ENCODE results near the gene PIH1D1.

The PIH1D1 gene

GRCh38 chr19:49443366-49444099 is 8.1 kb downstream of the PIH1D1 start:
- Histone ChIP-seq H3K4me1 (ENCODE audit: control insufficient read depth in 1 of 2, insufficient read depth in 2 of 2, low read length in 2 of 2) (peaks cover 0 to 5% of the 10 kb centered on the region in 2 donors), H3K27ac (ENCODE audit: low read depth, low read length) (peak overlapping the region; percentile 66), H3K9me3 (ENCODE audit: control insufficient read depth in 1 of 2, low read length in 2 of 2) (no peaks in the 10 kb centered on the region), H3K4me3 (ENCODE audit: low read depth in 1 of 2, low read length in 2 of 2) (peak overlapping the region; percentile 79 to 84), H3K9ac (ENCODE audit: low read depth in 1 of 2, low read length in 2 of 2) (peak overlapping the region in 1 of 2 donors; percentile 84), H3K27me3 (ENCODE audit: control insufficient read depth in 1 of 2, insufficient read depth in 2 of 2, low read length in 2 of 2) (peaks cover 24 to 35% of the 10 kb centered on the region in 2 donors), H3K36me3 (ENCODE audit: control insufficient read depth in 1 of 2, insufficient read depth in 2 of 2, low read length in 2 of 2) (peaks cover 0 to 6% of the 10 kb centered on the region in 2 donors)

GRCh38 chr19:49442771-49443365 is 8.7 kb downstream of the PIH1D1 start:
- Histone ChIP-seq H3K36me3 (ENCODE audit: control insufficient read depth in 1 of 2, insufficient read depth in 2 of 2, low read length in 2 of 2) (no peaks in the 10 kb centered on the region), H3K9me3 (ENCODE audit: control insufficient read depth in 1 of 2, low read length in 2 of 2) (no peaks in the 10 kb centered on the region), H3K9ac (ENCODE audit: low read depth in 1 of 2, low read length in 2 of 2) (peak overlapping the region in 1 of 2 donors; percentile 84), H3K27me3 (ENCODE audit: control insufficient read depth in 1 of 2, insufficient read depth in 2 of 2, low read length in 2 of 2) (peaks cover 30 to 41% of the 10 kb centered on the region in 2 donors), H3K4me1 (ENCODE audit: control insufficient read depth in 1 of 2, insufficient read depth in 2 of 2, low read length in 2 of 2) (peaks cover 0 to 5% of the 10 kb centered on the region in 2 donors), H3K4me3 (ENCODE audit: low read depth in 1 of 2, low read length in 2 of 2) (peak overlapping the region; percentile 79 to 84), H3K27ac (ENCODE audit: low read depth, low read length) (peak overlapping the region; percentile 66)

- Histone ChIP-seq H3K27me3 (ENCODE audit: control insufficient read depth in 1 of 2, insufficient read depth in 2 of 2, low read length in 2 of 2) (peaks cover 35 to 45% of the 10 kb centered on the region in 2 donors), H3K27ac (ENCODE audit: low read depth, low read length) (no peak overlapping the region), H3K4me1 (ENCODE audit: control insufficient read depth in 1 of 2, insufficient read depth in 2 of 2, low read length in 2 of 2) (peaks cover 0 to 5% of the 10 kb centered on the region in 2 donors), H3K9me3 (ENCODE audit: control insufficient read depth in 1 of 2, low read length in 2 of 2) (no peaks in the 10 kb centered on the region), H3K4me3 (ENCODE audit: low read depth in 1 of 2, low read length in 2 of 2) (peak overlapping the region in 1 of 2 donors; percentile 79), H3K9ac (ENCODE audit: low read depth in 1 of 2, low read length in 2 of 2) (no peak overlapping the region), H3K36me3 (ENCODE audit: control insufficient read depth in 1 of 2, insufficient read depth in 2 of 2, low read length in 2 of 2) (no peaks in the 10 kb centered on the region)
These were observed 9.3 kb downstream of the PIH1D1 start for GRCh38 chr19:49442354-49442753.

GRCh38 chr19:49441960-49442350 is 9.7 kb downstream of the PIH1D1 start:
- Histone ChIP-seq H3K27me3 (ENCODE audit: control insufficient read depth in 1 of 2, insufficient read depth in 2 of 2, low read length in 2 of 2) (peaks cover 37 to 49% of the 10 kb centered on the region in 2 donors), H3K9me3 (ENCODE audit: control insufficient read depth in 1 of 2, low read length in 2 of 2) (no peaks in the 10 kb centered on the region), H3K36me3 (ENCODE audit: control insufficient read depth in 1 of 2, insufficient read depth in 2 of 2, low read length in 2 of 2) (no peaks in the 10 kb centered on the region), H3K4me1 (ENCODE audit: control insufficient read depth in 1 of 2, insufficient read depth in 2 of 2, low read length in 2 of 2) (peaks cover 0 to 5% of the 10 kb centered on the region in 2 donors), H3K27ac (ENCODE audit: low read depth, low read length) (no peak overlapping the region), H3K4me3 (ENCODE audit: low read depth in 1 of 2, low read length in 2 of 2) (no peak overlapping the region), H3K9ac (ENCODE audit: low read depth in 1 of 2, low read length in 2 of 2) (no peak overlapping the region)

GRCh38 chr19:49441210-49441959 is 10.2 kb downstream of the PIH1D1 start, which contains the start of gene SLC17A7:
SLC17A7 (minus strand) TSS chr19:49441527; CDS start chr19:49441379, 148 bp downstream.
- no peak within 1 kb of the TSS for H3K9ac ChIP-seq (ENCODE audit: low read depth in 1 of 2, low read length in 2 of 2)
- H3K4me1 ChIP-seq (ENCODE audit: control insufficient read depth in 1 of 2, insufficient read depth in 2 of 2, low read length in 2 of 2), result peaks cover 0 to 5% of the 10 kb centered on the region in 2 donors
- H3K27me3 ChIP-seq (ENCODE audit: control insufficient read depth in 1 of 2, insufficient read depth in 2 of 2, low read length in 2 of 2), result peaks cover 43 to 54% of the 10 kb centered on the region in 2 donors
- no peaks in the 10 kb centered on the region for H3K9me3 ChIP-seq (ENCODE audit: control insufficient read depth in 1 of 2, low read length in 2 of 2)
- no peak within 1 kb of the TSS for H3K27ac ChIP-seq (ENCODE audit: low read depth, low read length)
- no peaks in the 10 kb centered on the region for H3K36me3 ChIP-seq (ENCODE audit: control insufficient read depth in 1 of 2, insufficient read depth in 2 of 2, low read length in 2 of 2)
- peak within 1 kb of the TSS in 1 of 2 donors; percentile 79 for H3K4me3 ChIP-seq (ENCODE audit: low read depth in 1 of 2, low read length in 2 of 2)

GRCh38 chr19:49440439-49441209 is 11.0 kb downstream of the PIH1D1 start:
- H3K4me1 ChIP-seq (ENCODE audit: control insufficient read depth in 1 of 2, insufficient read depth in 2 of 2, low read length in 2 of 2), result peaks cover 0 to 5% of the 10 kb centered on the region in 2 donors
- peaks cover 45 to 61% of the 10 kb centered on the region in 2 donors for H3K27me3 ChIP-seq (ENCODE audit: control insufficient read depth in 1 of 2, insufficient read depth in 2 of 2, low read length in 2 of 2)
- H3K9me3 ChIP-seq (ENCODE audit: control insufficient read depth in 1 of 2, low read length in 2 of 2), result no peaks in the 10 kb centered on the region
- no peak overlapping the region for H3K4me3 ChIP-seq (ENCODE audit: low read depth in 1 of 2, low read length in 2 of 2)
- no peak overlapping the region for H3K27ac ChIP-seq (ENCODE audit: low read depth, low read length)
- H3K36me3 ChIP-seq (ENCODE audit: control insufficient read depth in 1 of 2, insufficient read depth in 2 of 2, low read length in 2 of 2), result no peaks in the 10 kb centered on the region
- no peak overlapping the region for H3K9ac ChIP-seq (ENCODE audit: low read depth in 1 of 2, low read length in 2 of 2)

- Histone ChIP-seq H3K27me3 (ENCODE audit: control insufficient read depth in 1 of 2, insufficient read depth in 2 of 2, low read length in 2 of 2) (peaks cover 53 to 68% of the 10 kb centered on the region in 2 donors), H3K36me3 (ENCODE audit: control insufficient read depth in 1 of 2, insufficient read depth in 2 of 2, low read length in 2 of 2) (no peaks in the 10 kb centered on the region), H3K27ac (ENCODE audit: low read depth, low read length) (no peak overlapping the region), H3K4me3 (ENCODE audit: low read depth in 1 of 2, low read length in 2 of 2) (no peak overlapping the region), H3K9me3 (ENCODE audit: control insufficient read depth in 1 of 2, low read length in 2 of 2) (no peaks in the 10 kb centered on the region), H3K4me1 (ENCODE audit: control insufficient read depth in 1 of 2, insufficient read depth in 2 of 2, low read length in 2 of 2) (peaks cover 0 to 5% of the 10 kb centered on the region in 2 donors), H3K9ac (ENCODE audit: low read depth in 1 of 2, low read length in 2 of 2) (no peak overlapping the region)
These were observed 11.8 kb downstream of the PIH1D1 start for GRCh38 chr19:49439836-49440235.

- H3K4me1 ChIP-seq (ENCODE audit: control insufficient read depth in 1 of 2, insufficient read depth in 2 of 2, low read length in 2 of 2), result peaks cover 0 to 5% of the 10 kb centered on the region in 2 donors
- H3K4me3 ChIP-seq (ENCODE audit: low read depth in 1 of 2, low read length in 2 of 2), result no peak overlapping the region
- peaks cover 65 to 79% of the 10 kb centered on the region in 2 donors for H3K27me3 ChIP-seq (ENCODE audit: control insufficient read depth in 1 of 2, insufficient read depth in 2 of 2, low read length in 2 of 2)
These were observed 13.4 kb downstream of the PIH1D1 start for GRCh38 chr19:49438261-49438660.

GRCh38 chr19:49437231-49437630 is 14.4 kb downstream of the PIH1D1 start:
- no peak overlapping the region for H3K27ac ChIP-seq (ENCODE audit: low read depth, low read length)
- H3K4me1 ChIP-seq (ENCODE audit: control insufficient read depth in 1 of 2, insufficient read depth in 2 of 2, low read length in 2 of 2), result peaks cover 0 to 2% of the 10 kb centered on the region in 2 donors
- H3K36me3 ChIP-seq (ENCODE audit: control insufficient read depth in 1 of 2, insufficient read depth in 2 of 2, low read length in 2 of 2), result no peaks in the 10 kb centered on the region
- peaks cover 76 to 86% of the 10 kb centered on the region in 2 donors for H3K27me3 ChIP-seq (ENCODE audit: control insufficient read depth in 1 of 2, insufficient read depth in 2 of 2, low read length in 2 of 2)
- H3K9me3 ChIP-seq (ENCODE audit: control insufficient read depth in 1 of 2, low read length in 2 of 2), result no peaks in the 10 kb centered on the region
- no peak overlapping the region for H3K4me3 ChIP-seq (ENCODE audit: low read depth in 1 of 2, low read length in 2 of 2)
- no peak overlapping the region for H3K9ac ChIP-seq (ENCODE audit: low read depth in 1 of 2, low read length in 2 of 2)

More at GRCh38 chr19:49438261-49438660, 13.4 kb downstream of the PIH1D1 start:
- H3K36me3 ChIP-seq (ENCODE audit: control insufficient read depth in 1 of 2, insufficient read depth in 2 of 2, low read length in 2 of 2), result no peaks in the 10 kb centered on the region
- H3K27ac ChIP-seq (ENCODE audit: low read depth, low read length), result no peak overlapping the region
- H3K9ac ChIP-seq (ENCODE audit: low read depth in 1 of 2, low read length in 2 of 2), result no peak overlapping the region
- H3K9me3 ChIP-seq (ENCODE audit: control insufficient read depth in 1 of 2, low read length in 2 of 2), result no peaks in the 10 kb centered on the region
